Left lung (tissue), 10 donors: ENCODE measurements around the gene BTF3L4. TPM values are rescaled to one million over a fixed set of nuclear protein-coding genes. Genes with fewer than 3 reads are reported as not detected.

Experiments
- ATAC-seq: fragments of 200-7000 bp; cut with Tn5 transposase; one replicate; pipeline ENCODE4 v1.9.1; 2020; ENCODE audit warnings: moderate library complexity
- DNase-seq, 4 donors: peaks; one replicate each; pipeline ENCODE4 v3.0.0-alpha.2; 2013 to 2020
- H3K27ac ChIP-seq, 2 donors: fragments of 200-600 bp; sonication (generic) in 1 of 2; one replicate each; pipeline versions ENCODE4 v1.5.0 to v1.8.0; 2020 to 2021
- H3K27me3 ChIP-seq, 2 donors: fragments of 200-600 bp; sonication (generic) in 1 of 2; one replicate each; pipeline versions ENCODE4 v1.5.0 to v1.8.0; 2020 to 2021
- H3K36me3 ChIP-seq, 2 donors: fragments of 200-600 bp; sonication (generic) in 1 of 2; one replicate each; pipeline versions ENCODE4 v1.5.0 to v1.8.0; 2020 to 2021
- H3K4me1 ChIP-seq, 2 donors: fragments of 200-600 bp; one replicate each; pipeline ENCODE4 v1.8.0; 2021
- H3K4me3 ChIP-seq, 2 donors: fragments of 200-600 bp; sonication (generic) in 1 of 2; one replicate each; pipeline versions ENCODE4 v1.5.0 to v1.8.0; 2020 to 2021; ENCODE audit warnings: mild to moderate bottlenecking in 1 of 2
- H3K9me3 ChIP-seq, 2 donors: fragments of 200-600 bp; sonication (generic) in 1 of 2; one replicate each; pipeline versions ENCODE4 v1.5.0 to v1.8.0; 2020 to 2021
- intact Hi-C, 2 donors: fragments of 100-400 bp; cut with DNase I; formaldehyde crosslinking; loops; one replicate each; pipeline versions ENCODE4 v1.11.2 to v1.14.2; 2022
- polyA plus RNA-seq, 6 donors: library from polyadenylated mRNA; unstranded; fragments of 120-200 nt; gene quantifications; one replicate each; pipeline ENCODE4 v1.2.1, GENCODE V29; 2013; ENCODE audit not compliant: insufficient read length in 6 of 6
- total RNA-seq, 2 donors: library from RNA; stranded (reverse); fragmentation: NEBNext Ultra II Directional; extraction: Animal tissue kit (Norgen Biotek cat#: 25700); gene quantifications; one replicate each; pipeline ENCODE4 v1.2.1, GENCODE V29; 2021
- TF ChIP-seq, protein P1 (sequence below), 2 donors: fragments of 200-600 bp; sonication (generic) in 1 of 2; IDR thresholded peaks; one replicate each; pipeline versions ENCODE4 v1.5.0 to v1.8.0; 2021; ENCODE audit warnings: antibody characterized with exemption in 2 of 2
- donor health status: DM: no; HTN: yes; CAD: no.
- donor health status: DM: no; HTN: no; CAD: no.

Gene BTF3L4
- total and polyA plus RNA-seq, 8 donors = 35.6 to 78.7 (median 71.4) TPM

DNA sequence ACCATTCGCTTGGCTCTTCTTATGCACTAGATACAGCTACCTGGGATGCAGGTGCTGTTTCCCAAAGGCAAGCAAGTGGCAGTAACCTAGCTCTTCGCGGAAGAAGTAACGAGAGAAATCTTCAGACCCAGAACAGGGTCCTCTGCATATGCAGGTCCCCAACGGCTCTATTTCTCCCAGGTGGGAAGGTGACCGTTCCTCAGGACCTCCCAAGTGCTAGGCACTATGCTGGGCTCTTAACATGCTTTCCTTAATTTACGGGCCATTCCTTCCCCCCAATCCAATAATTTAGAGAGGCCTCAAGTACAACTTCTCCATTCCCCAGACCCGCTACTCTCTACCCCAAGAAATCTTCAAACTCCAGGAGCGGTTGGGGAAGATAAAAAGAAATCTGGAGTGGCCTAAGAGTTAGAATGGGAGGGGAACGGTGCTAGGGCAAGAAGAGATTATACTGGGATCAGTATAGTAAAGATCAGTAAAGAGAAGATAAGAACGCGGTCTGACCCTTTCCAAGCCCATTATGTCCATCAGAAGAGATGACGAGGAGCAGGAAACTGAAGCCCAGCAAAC lies 1.5 kb upstream of the BTF3L4 start:
- Histone ChIP-seq H3K36me3 (peaks cover 0 to 18% of the 10 kb centered on the region in 2 donors), H3K4me1 (peaks cover 24 to 44% of the 10 kb centered on the region in 2 donors), H3K9me3 (no peaks in the 10 kb centered on the region), H3K27me3 (no peaks in the 10 kb centered on the region), H3K4me3 (peak overlapping the region; percentile 97 to 99), H3K27ac (peak overlapping the region; percentile 90 to 96)
- DNase-seq (no peak), ATAC-seq (no peak)
- intact Hi-C loops = no loop called here
- TF ChIP-seq, protein P1, sequence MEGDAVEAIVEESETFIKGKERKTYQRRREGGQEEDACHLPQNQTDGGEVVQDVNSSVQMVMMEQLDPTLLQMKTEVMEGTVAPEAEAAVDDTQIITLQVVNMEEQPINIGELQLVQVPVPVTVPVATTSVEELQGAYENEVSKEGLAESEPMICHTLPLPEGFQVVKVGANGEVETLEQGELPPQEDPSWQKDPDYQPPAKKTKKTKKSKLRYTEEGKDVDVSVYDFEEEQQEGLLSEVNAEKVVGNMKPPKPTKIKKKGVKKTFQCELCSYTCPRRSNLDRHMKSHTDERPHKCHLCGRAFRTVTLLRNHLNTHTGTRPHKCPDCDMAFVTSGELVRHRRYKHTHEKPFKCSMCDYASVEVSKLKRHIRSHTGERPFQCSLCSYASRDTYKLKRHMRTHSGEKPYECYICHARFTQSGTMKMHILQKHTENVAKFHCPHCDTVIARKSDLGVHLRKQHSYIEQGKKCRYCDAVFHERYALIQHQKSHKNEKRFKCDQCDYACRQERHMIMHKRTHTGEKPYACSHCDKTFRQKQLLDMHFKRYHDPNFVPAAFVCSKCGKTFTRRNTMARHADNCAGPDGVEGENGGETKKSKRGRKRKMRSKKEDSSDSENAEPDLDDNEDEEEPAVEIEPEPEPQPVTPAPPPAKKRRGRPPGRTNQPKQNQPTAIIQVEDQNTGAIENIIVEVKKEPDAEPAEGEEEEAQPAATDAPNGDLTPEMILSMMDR (IDR thresholded peaks at IDR 0.05) = no peak

DNA sequence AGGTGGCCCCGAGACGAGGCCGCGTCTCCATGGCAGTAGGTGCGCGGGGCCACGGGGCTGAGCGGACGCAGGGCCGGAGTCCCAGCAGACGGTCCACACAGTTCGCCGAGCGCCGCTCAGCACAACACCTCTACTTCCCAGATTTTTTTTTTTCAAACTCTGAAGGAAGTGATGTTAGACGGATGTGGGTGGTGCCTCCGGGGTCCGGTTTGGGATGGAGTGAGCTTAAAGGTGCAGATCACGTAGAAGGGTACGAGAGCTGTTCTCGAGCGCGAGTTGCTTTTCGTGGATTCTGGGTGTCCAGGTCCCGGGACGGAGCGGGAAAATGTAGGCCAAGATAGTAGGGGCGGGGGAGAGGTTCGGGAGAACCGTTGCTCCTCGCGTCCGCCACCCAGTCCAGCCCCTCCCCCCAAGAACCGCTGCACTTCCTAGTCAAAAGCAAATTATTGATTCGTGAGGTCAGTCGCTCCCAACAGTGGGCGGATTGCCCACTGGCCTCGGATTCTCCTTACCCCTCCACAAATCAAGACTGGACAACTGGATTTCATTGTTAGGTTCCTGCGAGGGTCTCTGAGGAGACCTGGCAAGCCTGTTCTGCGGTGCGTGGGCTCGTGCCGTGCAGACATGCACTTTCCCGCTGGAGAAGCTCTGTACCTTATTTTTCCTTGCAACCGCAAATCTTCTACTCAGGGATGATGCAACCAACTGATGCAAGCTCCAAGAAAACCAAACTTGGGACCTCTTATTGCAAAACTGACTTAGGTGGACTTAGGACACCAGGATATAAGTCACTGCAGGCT lies 829 bp upstream of the BTF3L4 start, which contains the start of gene TXNDC12:
Gene TXNDC12 (minus strand): TSS at position 126 of the 800 bp plus-strand sequence. CDS start 95 bp downstream, at position 31.
- DNase-seq = peak; percentile 85 to 93 (median 88)
- no peaks in the 10 kb centered on the region for H3K27me3 ChIP-seq
- peaks cover 0 to 24% of the 10 kb centered on the region in 2 donors for H3K36me3 ChIP-seq
- peak; percentile 85 for ATAC-seq
- peak within 1 kb of the TSS; percentile 97 to 99 for H3K4me3 ChIP-seq
- TF ChIP-seq, protein P1 (IDR thresholded peaks at IDR 0.05) = no peak
- intact Hi-C loops = no loop called here
- H3K27ac ChIP-seq = peak within 1 kb of the TSS; percentile 90 to 96
- peaks cover 24 to 51% of the 10 kb centered on the region in 2 donors for H3K4me1 ChIP-seq
- no peaks in the 10 kb centered on the region for H3K9me3 ChIP-seq

DNA sequence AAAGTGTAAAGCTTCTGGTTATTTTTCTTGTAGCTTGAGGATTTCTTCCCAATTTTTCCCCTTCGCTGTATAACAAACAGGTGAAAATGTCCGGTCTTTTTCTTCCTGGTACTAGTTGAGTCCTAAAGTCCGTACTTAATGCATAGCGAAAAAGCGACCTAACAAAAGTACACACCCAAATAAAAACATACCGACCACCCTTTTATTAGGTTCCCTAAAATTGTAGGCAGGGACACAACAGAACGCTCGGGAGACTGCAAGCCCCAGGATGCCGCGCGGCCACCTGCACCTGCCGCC lies 281 bp upstream of the BTF3L4 start:
- no peak for ATAC-seq
- Histone ChIP-seq H3K9me3 (no peaks in the 10 kb centered on the region), H3K27ac (peak overlapping the region; percentile 90 to 96), H3K4me1 (peaks cover 24 to 56% of the 10 kb centered on the region in 2 donors), H3K36me3 (peaks cover 0 to 25% of the 10 kb centered on the region in 2 donors), H3K27me3 (no peaks in the 10 kb centered on the region), H3K4me3 (peak overlapping the region; percentile 97 to 99)
- TF ChIP-seq, protein P1 (IDR thresholded peaks at IDR 0.05) = no peak
- intact Hi-C loops = no loop called here
- no peak for DNase-seq

DNA sequence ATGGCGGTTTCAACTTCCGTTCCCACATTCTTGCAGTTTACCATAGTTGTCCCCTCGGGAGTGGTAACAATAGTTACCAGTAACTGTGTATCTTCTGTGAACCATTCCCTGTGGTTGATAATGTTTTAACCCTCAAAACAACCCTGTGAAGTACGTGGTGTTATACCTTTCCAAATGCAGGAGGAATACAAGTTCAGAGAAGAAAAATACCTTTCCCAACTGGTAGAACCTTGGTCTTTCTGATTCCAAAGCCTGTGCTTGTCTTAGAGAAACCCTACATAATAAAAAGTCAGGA lies 789 bp downstream of the BTF3L4 start:
- intact Hi-C loops = no loop called here
- peak overlapping the region; percentile 90 to 96 for H3K27ac ChIP-seq

DNA sequence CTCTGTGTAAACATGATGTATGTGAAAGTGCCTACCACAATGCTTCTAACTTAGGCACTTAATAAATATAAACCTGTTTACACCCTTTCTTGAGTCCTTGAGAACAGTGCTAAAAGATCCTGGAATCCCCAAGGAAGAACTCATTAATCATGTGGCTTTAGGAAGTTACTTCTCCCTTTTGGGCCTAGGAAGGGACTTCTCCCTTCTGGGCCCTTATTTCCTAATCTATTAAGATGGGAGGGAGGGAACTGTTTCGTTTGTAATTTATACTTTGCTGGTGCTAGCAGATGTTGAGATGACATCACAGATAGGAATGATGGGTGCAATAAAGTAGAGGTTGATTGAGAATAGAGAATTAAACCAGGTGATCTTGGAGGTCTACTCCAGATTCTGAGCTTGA lies 1.2 kb downstream of the BTF3L4 start:
- Histone ChIP-seq H3K4me1 (peaks cover 24 to 56% of the 10 kb centered on the region in 2 donors), H3K27me3 (no peaks in the 10 kb centered on the region), H3K36me3 (peaks cover 0 to 26% of the 10 kb centered on the region in 2 donors), H3K27ac (peak overlapping the region; percentile 90 to 96), H3K4me3 (peak overlapping the region; percentile 97 to 99), H3K9me3 (no peaks in the 10 kb centered on the region)
- ATAC-seq (no peak), DNase-seq (no peak)
- TF ChIP-seq, protein P1 (IDR thresholded peaks at IDR 0.05) = no peak
- intact Hi-C loops = no loop called here

More for the DNA sequence above, 789 bp downstream of the BTF3L4 start:
- H3K4me3 ChIP-seq = peak overlapping the region; percentile 97 to 99
- no peaks in the 10 kb centered on the region for H3K27me3 ChIP-seq
- no peaks in the 10 kb centered on the region for H3K9me3 ChIP-seq
- peaks cover 24 to 56% of the 10 kb centered on the region in 2 donors for H3K4me1 ChIP-seq
- DNase-seq (no peak), ATAC-seq (no peak)
- TF ChIP-seq, protein P1 (IDR thresholded peaks at IDR 0.05) = no peak
- H3K36me3 ChIP-seq = peaks cover 0 to 25% of the 10 kb centered on the region in 2 donors
